CD14-positive monocyte (primary cell): ENCODE results near the gene CDK18. TPM values are rescaled to one million over a fixed set of nuclear protein-coding genes. Genes with fewer than 3 reads are reported as not detected.

Experiments used
- DNase-seq, 3 donors: peaks; one replicate each; pipeline ENCODE4 v3.0.0-alpha.2; 2011 to 2022
- H2AFZ ChIP-seq: 2 replicates; pipeline ENCODE4 v1.6.0; 2012; ENCODE audit warnings: mild to moderate bottlenecking, low read depth, low read length, inconsistent platforms; ENCODE audit not compliant: insufficient read depth, poor library complexity, severe bottlenecking
- H3K27ac ChIP-seq, 2 donors: 1 replicate in 1 of 2; 2 replicates in 1 of 2; pipeline ENCODE4 v1.5.1; 2012 to 2013; ENCODE audit warnings: low read length in 2 of 2, control low read depth in 1 of 2, inconsistent platforms in 1 of 2, low read depth in 1 of 2, mild to moderate bottlenecking in 1 of 2
- H3K27me3 ChIP-seq, 2 donors: one replicate each; pipeline versions ENCODE4 v1.6.0 to v1.6.1; 2011 to 2013; ENCODE audit warnings: low read length in 2 of 2; ENCODE audit not compliant: control insufficient read depth in 2 of 2, insufficient read depth in 2 of 2
- H3K36me3 ChIP-seq, 2 donors: replicated peaks in 1 of 2; 1 replicate in 1 of 2; 2 replicates in 1 of 2; pipeline versions ENCODE4 v1.5.1 to v1.6.1; 2012 to 2013; ENCODE audit warnings: low read length in 2 of 2, control low read depth in 1 of 2, inconsistent platforms in 1 of 2, mild to moderate bottlenecking in 1 of 2; ENCODE audit not compliant: insufficient read depth in 2 of 2, control insufficient read depth in 1 of 2
- H3K4me1 ChIP-seq, 2 donors: 1 replicate in 1 of 2; 2 replicates in 1 of 2; pipeline versions ENCODE4 v1.5.1 to v1.6.1; 2012 to 2013; ENCODE audit warnings: low read length in 2 of 2, control low read depth in 1 of 2, inconsistent platforms in 1 of 2, mild to moderate bottlenecking in 1 of 2, moderate library complexity in 1 of 2; ENCODE audit not compliant: insufficient read depth in 2 of 2, control insufficient read depth in 1 of 2
- H3K4me2 ChIP-seq: replicated peaks from 2 replicates; pipeline ENCODE3; 2012; ENCODE audit warnings: low read length, moderate library complexity, mild to moderate bottlenecking; ENCODE audit not compliant: poor library complexity, severe bottlenecking; ENCODE audit errors: extremely low read depth
- H3K4me3 ChIP-seq, 3 experiments: fragments of 200-600 bp in 1 of 3; sonication (generic) in 1 of 3; replicated peaks in 1 of 3; 1 replicate in 2 of 3; 2 replicates in 1 of 3; pipeline ENCODE4 v1.5.1; 2011 to 2013; ENCODE audit warnings: low read length in 3 of 3, mild to moderate bottlenecking in 3 of 3, control low read depth in 2 of 3, low read depth in 2 of 3, inconsistent platforms in 1 of 3, moderate library complexity in 1 of 3
- H3K79me2 ChIP-seq: 2 replicates; pipeline ENCODE4 v1.6.0; 2012; ENCODE audit warnings: mild to moderate bottlenecking, control low read depth, inconsistent platforms, low read length, moderate library complexity; ENCODE audit not compliant: insufficient read depth
- H3K9ac ChIP-seq: 2 replicates; pipeline ENCODE4 v1.6.0; 2017; ENCODE audit warnings: low read length, mild to moderate bottlenecking; ENCODE audit not compliant: insufficient read depth, poor library complexity, severe bottlenecking
- H3K9me3 ChIP-seq, 2 donors: replicated peaks in 1 of 2; 1 replicate in 1 of 2; 2 replicates in 1 of 2; pipeline versions ENCODE4 v1.5.1 to v1.6.1; 2012 to 2013; ENCODE audit warnings: low read length in 2 of 2, control low read depth in 1 of 2; ENCODE audit not compliant: control insufficient read depth in 1 of 2, insufficient read depth in 1 of 2
- H4K20me1 ChIP-seq: 2 replicates; pipeline ENCODE4 v1.6.0; 2012; ENCODE audit warnings: mild to moderate bottlenecking, low read length, control low read depth, moderate library complexity; ENCODE audit not compliant: insufficient read depth
- H3K27ac Mint-ChIP-seq, 7 donors: one replicate each; pipeline ENCODE4 v1.8.0; 2020; ENCODE audit warnings: mild to moderate bottlenecking in 7 of 7, mixed read lengths in 7 of 7, moderate library complexity in 6 of 7, inconsistent platforms in 2 of 7
- H3K27me3 Mint-ChIP-seq, 3 donors: one replicate each; pipeline ENCODE4 v1.8.0; 2021 to 2022; ENCODE audit warnings: low read depth in 3 of 3, mild to moderate bottlenecking in 3 of 3, mixed read lengths in 3 of 3, moderate library complexity in 3 of 3, inconsistent platforms in 1 of 3
- H3K36me3 Mint-ChIP-seq, 2 donors: one replicate each; pipeline ENCODE4 v1.8.0; 2020; ENCODE audit warnings: mixed read lengths in 2 of 2, inconsistent platforms in 1 of 2, mild to moderate bottlenecking in 1 of 2
- H3K4me1 Mint-ChIP-seq: one replicate; pipeline ENCODE4 v1.8.0; 2020; ENCODE audit warnings: mild to moderate bottlenecking, mixed read lengths
- H3K4me3 Mint-ChIP-seq, 2 donors: one replicate each; pipeline ENCODE4 v1.8.0; 2020; ENCODE audit warnings: mild to moderate bottlenecking in 2 of 2, mixed read lengths in 2 of 2, moderate library complexity in 1 of 2
- H3K9me3 Mint-ChIP-seq, 7 donors: one replicate each; pipeline ENCODE4 v1.8.0; 2020 to 2022; ENCODE audit warnings: mixed read lengths in 7 of 7, mild to moderate bottlenecking in 6 of 7, moderate library complexity in 6 of 7, inconsistent platforms in 2 of 7
- WGBS: methylation state at CpG from one replicate; pipeline ENCODE4 v1.1.5; 2013; ENCODE audit warnings: missing lambda C conversion rate; ENCODE audit not compliant: insufficient coverage; 5-methylcytosine and 5-hydroxymethylcytosine counted together
- intact Hi-C, 2 donors: fragments of 100-400 bp; cut with micrococcal nuclease; formaldehyde crosslinking; loops; one replicate each; pipeline versions ENCODE4 v1.15.0 to v1.15.1; 2023
- polyA plus RNA-seq, 3 donors: library from polyadenylated mRNA; depleted of rRNA in 1 of 3; unstranded in 2 of 3; stranded (reverse) in 1 of 3; fragments of 300-500 nt in 2 of 3; fragments of >200 nt in 1 of 3; fragmentation: Illumina TruSeq in 2 of 3; gene quantifications; 1 replicate in 2 of 3; 2 replicates in 1 of 3; pipeline ENCODE4 v1.2.3, GENCODE V29; 2012 to 2021
- small RNA-seq: library from RNA; depleted of rRNA; stranded (forward); fragments of <200 nt; gene quantifications from one replicate; pipeline ENCODE3, GENCODE V24; 2012; ENCODE audit warnings: low read depth; ENCODE audit not compliant: insufficient read length
- TF ChIP-seq, protein P1 (sequence below): fragments of 200-600 bp; IDR thresholded peaks from one replicate; pipeline ENCODE4 v1.8.0; 2022; ENCODE audit warnings: antibody characterized with exemption, mild to moderate bottlenecking

The CDK18 gene
- polyA plus RNA-seq, 3 donors: 0.48 to 4.4 (median 0.66) TPM

DNA sequence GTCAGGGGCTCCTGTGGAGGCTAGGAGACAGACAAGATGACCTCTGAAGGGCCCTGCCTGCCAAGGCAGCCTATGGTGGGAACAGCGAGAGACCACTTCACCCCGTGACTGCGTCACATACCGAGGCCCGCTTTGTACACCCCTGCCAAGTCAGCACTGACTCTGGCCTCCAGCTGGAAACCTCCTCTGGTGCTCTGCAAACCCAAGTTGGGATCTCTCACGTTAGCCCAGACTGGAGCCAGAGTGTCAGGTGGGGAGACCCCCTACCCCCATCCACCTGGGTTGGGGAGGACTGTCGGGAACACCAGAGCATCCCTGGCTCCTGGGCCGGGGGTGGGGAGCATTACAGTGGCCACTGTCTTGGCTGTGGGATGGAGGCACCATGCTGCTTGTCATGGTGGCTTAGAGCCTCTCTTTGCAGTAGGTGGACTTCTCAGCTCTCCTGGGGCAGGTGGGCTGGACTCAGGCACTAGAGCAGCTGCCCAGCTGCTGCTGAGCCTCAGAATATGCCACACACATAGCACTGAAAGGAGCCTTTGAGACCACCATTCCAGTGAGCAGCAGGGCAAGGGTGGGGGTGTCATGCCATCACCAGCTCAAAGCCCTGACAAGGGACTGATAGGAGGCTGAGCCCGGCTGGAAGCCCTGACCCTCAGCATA is 77.0 kb downstream of the CDK18 start:
- TF ChIP-seq, protein P1, sequence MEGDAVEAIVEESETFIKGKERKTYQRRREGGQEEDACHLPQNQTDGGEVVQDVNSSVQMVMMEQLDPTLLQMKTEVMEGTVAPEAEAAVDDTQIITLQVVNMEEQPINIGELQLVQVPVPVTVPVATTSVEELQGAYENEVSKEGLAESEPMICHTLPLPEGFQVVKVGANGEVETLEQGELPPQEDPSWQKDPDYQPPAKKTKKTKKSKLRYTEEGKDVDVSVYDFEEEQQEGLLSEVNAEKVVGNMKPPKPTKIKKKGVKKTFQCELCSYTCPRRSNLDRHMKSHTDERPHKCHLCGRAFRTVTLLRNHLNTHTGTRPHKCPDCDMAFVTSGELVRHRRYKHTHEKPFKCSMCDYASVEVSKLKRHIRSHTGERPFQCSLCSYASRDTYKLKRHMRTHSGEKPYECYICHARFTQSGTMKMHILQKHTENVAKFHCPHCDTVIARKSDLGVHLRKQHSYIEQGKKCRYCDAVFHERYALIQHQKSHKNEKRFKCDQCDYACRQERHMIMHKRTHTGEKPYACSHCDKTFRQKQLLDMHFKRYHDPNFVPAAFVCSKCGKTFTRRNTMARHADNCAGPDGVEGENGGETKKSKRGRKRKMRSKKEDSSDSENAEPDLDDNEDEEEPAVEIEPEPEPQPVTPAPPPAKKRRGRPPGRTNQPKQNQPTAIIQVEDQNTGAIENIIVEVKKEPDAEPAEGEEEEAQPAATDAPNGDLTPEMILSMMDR: no peak
- Histone ChIP-seq H3K27me3 (no peaks in the 10 kb centered on the region), H4K20me1 (no peaks in the 10 kb centered on the region), H3K9ac (no peak overlapping the region), H3K4me3 (no peak overlapping the region), H3K27ac (no peak overlapping the region), H3K36me3 (no peaks in the 10 kb centered on the region), H3K4me2 (no peak overlapping the region), H3K4me1 (no peaks in the 10 kb centered on the region), H3K9me3 (no peaks in the 10 kb centered on the region), H2AFZ (no peak overlapping the region), H3K79me2 (no peaks in the 10 kb centered on the region)
- no peak for DNase-seq
- intact Hi-C loops: no loop called here
- Mint-ChIP-seq H3K4me1 (no peaks in the 10 kb centered on the region), H3K4me3 (no peak overlapping the region), H3K27ac (no peak overlapping the region), H3K9me3 (no peaks in the 10 kb centered on the region), H3K27me3 (peaks cover 12 to 34% (median 17%) of the 10 kb centered on the region in 3 donors), H3K36me3 (no peaks in the 10 kb centered on the region)
- WGBS: 95% methylated on average over 7 of the region's 9 CpGs

DNA sequence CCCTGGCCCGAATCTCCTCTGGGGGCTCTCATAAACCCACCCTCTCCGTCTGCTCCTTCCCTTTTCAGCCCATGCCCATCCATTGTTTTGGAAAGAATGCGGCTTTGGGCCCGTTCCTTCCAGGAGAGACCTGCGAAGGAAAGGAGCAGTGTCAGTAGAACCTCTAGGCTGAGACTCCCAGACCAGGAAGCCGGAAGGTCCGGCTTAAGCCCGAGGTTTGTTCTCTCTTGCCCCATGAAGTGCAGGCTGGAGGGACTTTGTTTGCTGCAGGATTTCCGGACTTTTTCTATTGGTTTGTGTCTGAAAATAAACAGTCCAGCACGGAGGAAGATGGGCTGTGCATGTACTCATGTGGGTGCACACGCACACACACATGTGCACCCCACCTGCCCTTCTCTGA is 77.6 kb downstream of the CDK18 start:
- Histone ChIP-seq H3K27ac (no peak overlapping the region), H3K27me3 (no peaks in the 10 kb centered on the region), H4K20me1 (no peaks in the 10 kb centered on the region), H3K4me3 (no peak overlapping the region), H3K9me3 (no peaks in the 10 kb centered on the region), H2AFZ (no peak overlapping the region), H3K36me3 (no peaks in the 10 kb centered on the region), H3K4me2 (no peak overlapping the region), H3K9ac (no peak overlapping the region), H3K79me2 (no peaks in the 10 kb centered on the region), H3K4me1 (no peaks in the 10 kb centered on the region)
- 55% methylated on average over 6 of the region's 11 CpGs for WGBS
- Mint-ChIP-seq H3K4me1 (no peaks in the 10 kb centered on the region), H3K27ac (no peak overlapping the region), H3K27me3 (peaks cover 12 to 29% (median 12%) of the 10 kb centered on the region in 3 donors), H3K36me3 (no peaks in the 10 kb centered on the region), H3K9me3 (no peaks in the 10 kb centered on the region), H3K4me3 (no peak overlapping the region)
- intact Hi-C loops: no loop called here
- DNase-seq: no peak
- TF ChIP-seq, protein P1: no peak

Small RNA genes within 50 kb of the gene (small RNA-seq; reads per million reads assigned to genes)
- not detected for gene RNU2-19P

Other genes starting within 250 kb of the CDK18 start
- gene NUAK2, start 182.9 kb upstream of the CDK18 start, polyA plus RNA-seq: 10 to 100 TPM in 2 of 3 donors, 1 to 10 TPM in 1; 9.1 to 44.9 (median 21.9) TPM
- not detected for gene KLHDC8A, start 147.7 kb upstream of the CDK18 start, polyA plus RNA-seq
- gene LEMD1, start 82.6 kb upstream of the CDK18 start, polyA plus RNA-seq: not detected
- gene BLACAT1, start 48.6 kb upstream of the CDK18 start, polyA plus RNA-seq: not detected
- 1 to 10 TPM; 1.4 to 9.0 (median 2.6) TPM for gene ELK4, start 127.3 kb downstream of the CDK18 start, polyA plus RNA-seq
- gene SLC45A3, start 175.8 kb downstream of the CDK18 start, polyA plus RNA-seq: under 1 TPM in 2 of 3 donors, not detected in 1; 0.11 to 0.61 TPM
- gene NUCKS1, start 245.5 kb downstream of the CDK18 start, polyA plus RNA-seq: 1 to 10 TPM; 4.2 to 4.9 (median 4.2) TPM